K562 (cell line): ENCODE results near the gene CD248. TPM values are rescaled to one million over a fixed set of nuclear protein-coding genes. Genes with fewer than 3 reads are reported as not detected.

Source experiments
- CXXC5 ChIP-seq: fragments of 250-450 bp; sonication (Bioruptor Pico); IDR thresholded peaks from 2 replicates; pipeline ENCODE4 v1.8.0; 2022; ENCODE audit warnings: inconsistent platforms, mild to moderate bottlenecking, moderate library complexity
- EP400 ChIP-seq: fragments of 450-650 bp; IDR thresholded peaks from 2 replicates; pipeline ENCODE4 v1.6.1; 2017; ENCODE audit warnings: antibody characterized with exemption, mild to moderate bottlenecking, moderate library complexity
- FOXA1 ChIP-seq: fragments of 450-650 bp; IDR thresholded peaks from 2 replicates; pipeline ENCODE4 v1.6.1; 2016; ENCODE audit warnings: mild to moderate bottlenecking, borderline replicate concordance
- HDAC2 ChIP-seq: fragments of 450-650 bp; IDR thresholded peaks from 2 replicates; pipeline ENCODE4 v1.6.1; 2016; ENCODE audit warnings: mild to moderate bottlenecking
- HDAC6 ChIP-seq: IDR thresholded peaks from 2 replicates; pipeline ENCODE4 v1.6.1; 2012; ENCODE audit warnings: low read depth, mild to moderate bottlenecking, control low read depth, inconsistent platforms, low read length, moderate library complexity
- HNRNPLL ChIP-seq: fragments of 200-400 bp; formaldehyde crosslinking; IDR thresholded peaks from 2 replicates; pipeline ENCODE4 v1.6.1; 2017; ENCODE audit warnings: low read length, low read depth, mild to moderate bottlenecking; ENCODE audit not compliant: poor library complexity, severe bottlenecking
- LCOR ChIP-seq: sonication (generic); formaldehyde crosslinking; IDR thresholded peaks from 2 replicates; pipeline ENCODE4 v1.8.0; 2022; ENCODE audit warnings: mild to moderate bottlenecking, missing genetic modification reagents
- MEF2A ChIP-seq: IDR thresholded peaks from 2 replicates; pipeline ENCODE4 v1.6.1; 2011; ENCODE audit warnings: low read depth, mild to moderate bottlenecking, low read length, moderate library complexity; ENCODE audit not compliant: control insufficient read depth
- NCOA1 ChIP-seq: fragments of 450-650 bp; IDR thresholded peaks from 2 replicates; pipeline ENCODE4 v1.6.1; 2016; ENCODE audit warnings: low read depth
- NR2C2 ChIP-seq, 2 experiments: fragments of 200-800 bp in 1 of 2; sonication (Bioruptor generic) in 1 of 2; sonication (generic) in 1 of 2; formaldehyde crosslinking in 1 of 2; IDR thresholded peaks; 2 replicates each; pipeline versions ENCODE4 v1.6.1 to v1.8.0; 2016 to 2022; ENCODE audit warnings: mild to moderate bottlenecking in 1 of 2, missing compliant biosample characterization in 1 of 2, missing genetic modification characterization in 1 of 2, missing genetic modification reagents in 1 of 2
- PRMT5 ChIP-seq: sonication (generic); formaldehyde crosslinking; IDR thresholded peaks from 2 replicates; pipeline ENCODE4 v1.5.0; 2020; ENCODE audit warnings: missing genetic modification reagents
- RERE ChIP-seq: sonication (generic); formaldehyde crosslinking; IDR thresholded peaks from 2 replicates; pipeline ENCODE4 v1.8.0; 2023; ENCODE audit warnings: missing genetic modification reagents, mild to moderate bottlenecking, borderline replicate concordance
- SMAD4 ChIP-seq: fragments of 250-450 bp; sonication (Bioruptor Pico); conservative IDR thresholded peaks from 2 replicates; pipeline ENCODE4 v1.8.0; 2021; ENCODE audit warnings: inconsistent platforms, mild to moderate bottlenecking, moderate library complexity
- TEAD1 ChIP-seq, 2 experiments: fragments of 450-650 bp in 1 of 2; sonication (generic) in 1 of 2; formaldehyde crosslinking; IDR thresholded peaks; 2 replicates each; pipeline versions ENCODE4 v1.4.0 to v1.8.0; 2020 to 2022; ENCODE audit warnings: mild to moderate bottlenecking in 2 of 2, missing genetic modification reagents in 1 of 2
- ZBTB17 ChIP-seq: fragments of 450-650 bp; formaldehyde crosslinking; IDR thresholded peaks from 2 replicates; pipeline ENCODE4 v1.4.0; 2020; ENCODE audit warnings: mild to moderate bottlenecking
- ZNF12 ChIP-seq: sonication (generic); formaldehyde crosslinking; IDR thresholded peaks from 2 replicates; pipeline ENCODE4 v1.4.0; 2020; ENCODE audit warnings: mild to moderate bottlenecking, missing genetic modification reagents
- ZNF146 ChIP-seq: IDR thresholded peaks from one replicate; pipeline ENCODE4 v1.6.1; 2018; ENCODE audit warnings: missing compliant biosample characterization; ENCODE audit not compliant: unreplicated experiment
- ZNF253 ChIP-seq: fragments of 250-450 bp; sonication (Bioruptor Pico); conservative IDR thresholded peaks from 2 replicates; pipeline ENCODE4 v1.6.1; 2021; ENCODE audit warnings: mild to moderate bottlenecking
- ZNF511 ChIP-seq: sonication (generic); formaldehyde crosslinking; IDR thresholded peaks from 2 replicates; pipeline ENCODE4 v1.8.0; 2022; ENCODE audit warnings: mild to moderate bottlenecking, missing genetic modification reagents
- polyA plus RNA-seq, 8 experiments: library from polyadenylated mRNA; depleted of rRNA in 4 of 8; stranded (reverse) in 5 of 8; unstranded in 3 of 8; fragments of >200 nt; fragmentation: Nextera tagmentation in 2 of 8; fragmentation: Illumina TruSeq in 1 of 8; extraction: Ambion mirVana in 2 of 8; extraction: Trizol in 1 of 8; gene quantifications; 2 replicates each; pipeline versions ENCODE4 v1.2.1 to v1.2.3, GENCODE V29; 2011 to 2014; ENCODE audit warnings: inconsistent platforms in 1 of 8, missing spikeins in 1 of 8
- total RNA-seq, 7 experiments: library from RNA; depleted of rRNA in 6 of 7; stranded (reverse); fragments of >200 nt in 6 of 7; fragmentation: Illumina TruSeq in 2 of 7; extraction: Trizol in 2 of 7; gene quantifications; 2 replicates each; pipeline versions ENCODE4 v1.2.1 to v1.2.3, GENCODE V29; 2011 to 2021; ENCODE audit warnings: low replicate concordance in 1 of 7
- TF ChIP-seq, protein P1 (sequence below): conservative IDR thresholded peaks from 2 replicates; pipeline ENCODE4 v1.6.1; 2011; ENCODE audit warnings: low read depth, mild to moderate bottlenecking, low read length; ENCODE audit not compliant: control insufficient read depth

Gene CD248
- total and polyA plus RNA-seq, 9 of the 15 experiments (the other 6 are each of a cell fraction or from before 2014, with no cell fraction given) = 0.09 TPM; not detected in 8

DNA sequence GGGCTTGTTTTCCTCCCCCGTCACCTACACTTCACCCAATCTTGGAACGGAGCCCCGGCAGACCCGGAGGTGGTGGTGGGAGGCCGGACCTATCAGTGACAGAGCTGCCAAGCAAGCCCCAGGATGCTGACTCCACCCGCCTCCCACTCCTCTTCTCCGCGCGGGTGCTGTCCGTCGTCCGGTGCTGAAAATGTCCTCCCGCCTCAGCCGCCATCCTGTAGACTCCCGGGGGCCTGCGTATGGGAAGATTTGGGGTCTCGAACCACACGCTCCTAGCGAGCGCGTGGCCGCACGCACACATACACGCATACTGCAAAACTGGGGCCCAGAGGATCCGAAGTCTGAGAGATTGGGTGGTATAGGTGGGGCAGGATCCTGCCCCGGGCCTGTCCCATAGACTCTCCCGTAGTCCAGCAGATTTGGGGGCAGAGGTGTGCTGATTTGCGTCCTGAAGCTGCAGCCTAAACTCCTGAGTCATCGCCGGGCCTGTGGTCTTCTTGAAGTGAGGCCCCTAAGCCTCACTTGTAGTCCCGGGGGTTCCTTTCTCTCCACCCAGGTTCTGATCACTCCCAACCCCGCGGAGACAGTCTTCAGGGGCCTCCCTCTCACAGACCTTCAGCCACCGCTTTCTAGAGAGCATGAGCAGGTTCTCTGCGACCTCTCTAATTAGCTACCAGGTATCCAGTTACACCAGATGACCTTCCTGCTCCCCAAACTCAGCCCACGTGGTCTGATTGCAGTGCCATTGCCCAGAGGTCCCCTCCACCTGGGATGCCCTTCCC, 27.1 kb downstream of the CD248 start (continued):
- TF ChIP-seq RERE (CRISPR knock-in tag) (0 out of 2 replicates have a peak, but pooled peaks have one; percentile 78), NCOA1 (peak; percentile 97), HDAC6 (no peak), ZNF12 (CRISPR knock-in tag) (peak; percentile 83; the same call in 1 of the 2 replicates), NR2C2 (CRISPR knock-in tag; IDR thresholded peaks at IDR 0.05) (peak; percentile 81; the same call in 1 of the 2 replicates), NR2C2 (tag; IDR thresholded peaks at IDR 0.05) (no peak), EP400 (peak; percentile 3; the same call in 1 of the 2 replicates), ZBTB17 (CRISPR knock-in tag) (0 out of 2 replicates have a peak, but pooled peaks have one; percentile 23), MEF2A (no peak), SMAD4 (CRISPR knock-in tag) (peak; percentile 47; the same call in 1 of the 2 replicates), ZNF253 (CRISPR knock-in tag) (no peak), HDAC2 (peak; percentile 98), LCOR (CRISPR knock-in tag) (0 out of 2 replicates have a peak, but pooled peaks have one; percentile 68), PRMT5 (peak; percentile 98), ZNF146 (CRISPR knock-in tag) (peak; percentile 62), TEAD1 (CRISPR knock-in tag; IDR thresholded peaks at IDR 0.05) (0 out of 4 replicates have a peak, but pooled peaks of 1 of the 2 experiments have one; percentile 65), FOXA1 (no peak), CXXC5 (CRISPR knock-in tag) (peak; percentile 14), HNRNPLL (peak; percentile 24), ZNF511 (CRISPR knock-in tag) (peak; percentile 99)
- TF ChIP-seq, protein P1, sequence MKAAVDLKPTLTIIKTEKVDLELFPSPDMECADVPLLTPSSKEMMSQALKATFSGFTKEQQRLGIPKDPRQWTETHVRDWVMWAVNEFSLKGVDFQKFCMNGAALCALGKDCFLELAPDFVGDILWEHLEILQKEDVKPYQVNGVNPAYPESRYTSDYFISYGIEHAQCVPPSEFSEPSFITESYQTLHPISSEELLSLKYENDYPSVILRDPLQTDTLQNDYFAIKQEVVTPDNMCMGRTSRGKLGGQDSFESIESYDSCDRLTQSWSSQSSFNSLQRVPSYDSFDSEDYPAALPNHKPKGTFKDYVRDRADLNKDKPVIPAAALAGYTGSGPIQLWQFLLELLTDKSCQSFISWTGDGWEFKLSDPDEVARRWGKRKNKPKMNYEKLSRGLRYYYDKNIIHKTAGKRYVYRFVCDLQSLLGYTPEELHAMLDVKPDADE = peak; percentile 90
